Activated CD8-positive, alpha-beta memory T cell treated with anti-CD3 and anti-CD28 coated beads for 24 hours (primary cell): ENCODE measurements around the gene EVC2.
"Not testable (repeated sequence)": the region's sequence is repeated elsewhere in the genome, so short reads cannot be mapped to it uniquely, and the experiment has no call there.

Experiments used
- DNase-seq: peaks from one replicate; pipeline ENCODE4 v3.0.0-alpha.2; 2020

EVC2 gene

DNA sequence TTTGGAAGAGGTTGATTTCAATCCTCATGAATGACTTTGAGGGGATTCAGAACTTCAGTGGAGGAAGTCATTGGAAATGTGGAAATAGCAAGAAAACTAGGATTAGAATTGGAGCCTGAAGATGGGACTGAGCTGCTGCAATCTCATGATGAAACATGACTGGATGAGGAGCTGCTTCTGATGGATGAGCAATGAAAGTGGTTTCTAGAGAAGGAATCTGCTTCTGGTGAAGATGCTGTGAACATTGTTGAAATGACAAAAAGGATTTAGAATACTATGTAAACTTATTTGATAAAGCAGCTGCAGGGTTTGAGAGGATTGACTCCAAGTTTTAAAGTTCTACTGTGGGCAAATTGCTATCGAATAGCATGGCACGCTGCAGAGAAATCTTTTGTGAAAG is 29.7 kb upstream of the EVC2 start:
- no peak for DNase-seq

DNA sequence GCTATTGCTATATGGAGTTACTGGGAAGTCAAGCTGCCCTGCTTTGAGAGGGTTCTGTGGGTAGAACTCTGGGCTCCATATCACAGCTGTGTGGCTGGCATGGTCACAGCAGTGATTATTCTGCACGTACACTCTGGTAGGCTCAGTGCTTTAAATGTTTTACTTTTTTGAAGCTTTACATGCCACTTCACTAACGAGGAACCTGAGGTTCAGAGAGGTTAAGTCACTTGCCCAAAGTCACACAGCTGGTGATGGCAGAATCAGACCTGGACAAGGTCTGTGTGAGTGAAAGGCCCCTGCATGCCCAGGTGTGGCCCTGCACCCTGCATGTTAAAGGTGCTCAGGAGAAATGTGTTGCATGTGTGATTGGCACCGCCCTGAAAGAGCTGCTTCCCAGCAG is 27.1 kb upstream of the EVC2 start:
- no peak for DNase-seq

- DNase-seq: no peak
Measured at GRCh38 chr4:5734853-5735252, 26.5 kb upstream of the EVC2 start.

GRCh38 chr4:5732158-5732557 is 23.8 kb upstream of the EVC2 start:
- no peak for DNase-seq

GRCh38 chr4:5730993-5731990 is 22.9 kb upstream of the EVC2 start:
- no peak for DNase-seq

DNA sequence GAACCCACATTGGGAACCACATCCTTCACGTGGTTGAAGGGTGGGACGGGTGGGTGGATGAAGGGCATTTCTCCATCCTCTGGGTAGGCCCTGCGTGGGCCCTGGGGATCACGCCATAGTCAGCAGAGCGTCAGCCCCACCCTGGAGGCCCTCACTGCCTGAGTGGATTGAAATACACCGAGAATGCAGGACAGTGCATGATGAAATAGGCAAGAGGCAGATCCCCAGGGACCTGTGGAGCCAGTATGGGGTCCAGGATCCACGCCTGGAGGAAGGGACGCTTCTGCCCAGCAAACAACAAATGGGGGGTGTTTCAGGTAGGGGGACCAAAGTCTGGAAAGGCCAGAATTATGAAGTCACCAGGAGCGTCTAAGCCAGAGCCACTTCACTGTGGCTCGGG is 22.1 kb upstream of the EVC2 start:
- no peak for DNase-seq

- DNase-seq: not testable (repeated sequence)
Measured at GRCh38 chr4:5728412-5728811, 20.1 kb upstream of the EVC2 start.

DNA sequence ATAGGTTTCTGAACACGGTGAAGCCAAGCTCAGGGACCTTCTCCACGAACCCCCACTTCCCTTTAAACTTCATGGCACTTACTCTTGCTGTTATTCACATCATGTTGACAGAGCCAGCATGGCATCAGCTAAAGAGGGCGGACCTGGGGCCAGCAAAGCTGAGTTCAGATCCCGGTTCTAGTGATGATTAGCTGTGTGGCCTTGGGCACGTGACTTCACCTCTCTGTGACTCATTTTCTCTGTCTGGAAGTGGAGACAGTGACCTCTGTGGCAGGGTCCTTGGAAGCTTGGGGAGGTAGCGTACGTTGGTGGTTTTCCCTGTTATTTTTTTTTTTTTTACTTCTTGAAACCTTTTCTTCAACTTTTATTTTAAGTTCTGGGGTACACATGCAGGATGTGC is 16.0 kb upstream of the EVC2 start:
- DNase-seq: no peak

DNA sequence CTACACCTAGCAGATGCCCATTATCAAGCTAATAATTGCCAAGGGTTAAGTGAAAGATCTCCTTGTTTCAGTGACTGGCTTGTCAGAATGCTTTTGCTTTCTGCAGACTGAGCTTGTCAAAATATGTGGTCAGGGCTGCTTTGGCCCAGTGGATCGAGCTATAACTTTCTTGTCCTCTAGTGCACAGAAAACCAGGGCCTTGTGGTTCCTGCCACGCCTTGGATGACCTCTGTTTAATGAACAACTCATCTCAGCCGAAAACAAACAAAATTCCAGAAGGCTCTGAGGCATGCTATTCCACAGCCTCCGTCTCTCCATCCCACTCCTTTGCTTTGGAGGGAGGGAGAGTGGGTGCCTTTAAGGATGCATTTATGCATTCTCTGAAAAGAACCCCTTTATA is 14.0 kb upstream of the EVC2 start:
- no peak for DNase-seq

DNA sequence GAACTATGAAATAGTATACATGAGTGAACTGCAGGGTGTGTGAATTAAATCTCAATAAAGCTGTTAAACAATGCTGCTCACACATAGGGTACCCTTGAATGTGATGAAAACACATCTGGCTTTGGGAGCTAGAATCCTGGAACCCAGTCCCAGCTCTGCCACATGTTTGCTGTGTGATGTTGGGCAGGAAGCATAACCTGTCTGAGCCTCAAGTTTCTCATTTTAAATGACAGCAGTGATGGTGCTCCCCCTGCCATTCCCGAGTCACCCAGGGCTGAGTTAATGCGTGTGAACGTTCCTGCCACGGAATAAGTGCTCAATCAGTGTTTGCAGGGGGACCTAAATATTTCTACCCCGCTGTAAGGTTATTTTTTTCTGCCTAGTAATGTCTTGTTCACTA is 13.6 kb upstream of the EVC2 start:
- no peak for DNase-seq

- DNase-seq: no peak
Measured at GRCh38 chr4:5720980-5721379, 12.6 kb upstream of the EVC2 start.

- no peak for DNase-seq
Measured at GRCh38 chr4:5720157-5720850, 11.9 kb upstream of the EVC2 start.

GRCh38 chr4:5719350-5720055 is 11.1 kb upstream of the EVC2 start:
- DNase-seq: no peak

DNA sequence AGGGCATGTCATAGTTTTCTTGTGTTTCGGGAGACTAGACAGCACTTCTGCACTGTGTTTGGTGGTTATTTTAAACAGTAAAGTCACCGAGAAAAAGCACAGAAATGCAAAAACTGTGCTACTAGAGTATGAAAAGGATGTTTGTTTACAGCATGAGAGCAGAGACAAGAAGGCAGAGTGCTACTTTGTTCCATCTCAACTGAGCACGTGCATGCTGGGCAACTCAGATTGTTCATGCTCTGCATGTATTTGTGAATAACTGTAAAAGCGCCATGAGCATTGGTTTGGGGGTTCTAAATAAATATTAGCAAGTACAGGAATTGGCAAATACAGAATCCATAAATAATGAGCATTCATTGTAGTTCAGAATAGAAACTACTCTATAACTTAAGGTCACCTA is 10.1 kb upstream of the EVC2 start:
- DNase-seq: no peak

- no peak for DNase-seq
Measured at GRCh38 chr4:5717449-5718158, 9.2 kb upstream of the EVC2 start.

GRCh38 chr4:5716391-5716790 is 8.0 kb upstream of the EVC2 start:
- DNase-seq: no peak

- DNase-seq: no peak
Measured at GRCh38 chr4:5715357-5715756, 7.0 kb upstream of the EVC2 start.

DNA sequence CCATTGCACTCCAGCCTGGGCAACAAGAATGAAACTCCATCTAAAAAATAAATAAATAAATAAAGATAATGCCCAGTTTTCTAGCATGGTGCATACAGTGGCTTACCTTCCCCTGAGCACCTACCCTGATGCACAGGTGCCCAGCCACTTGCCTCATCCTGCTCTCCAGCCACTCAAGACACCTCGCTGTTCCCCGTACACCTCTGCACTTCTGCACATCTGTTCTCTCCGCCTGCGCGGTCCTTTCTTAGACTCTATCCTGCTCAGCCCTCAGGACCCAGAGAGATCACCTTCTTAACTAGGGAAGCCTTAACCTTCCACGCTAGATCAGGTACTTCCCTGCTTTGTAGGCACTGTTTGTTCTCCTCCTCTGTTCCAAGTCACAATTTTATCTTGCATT is 5.5 kb upstream of the EVC2 start:
- no peak for DNase-seq

DNA sequence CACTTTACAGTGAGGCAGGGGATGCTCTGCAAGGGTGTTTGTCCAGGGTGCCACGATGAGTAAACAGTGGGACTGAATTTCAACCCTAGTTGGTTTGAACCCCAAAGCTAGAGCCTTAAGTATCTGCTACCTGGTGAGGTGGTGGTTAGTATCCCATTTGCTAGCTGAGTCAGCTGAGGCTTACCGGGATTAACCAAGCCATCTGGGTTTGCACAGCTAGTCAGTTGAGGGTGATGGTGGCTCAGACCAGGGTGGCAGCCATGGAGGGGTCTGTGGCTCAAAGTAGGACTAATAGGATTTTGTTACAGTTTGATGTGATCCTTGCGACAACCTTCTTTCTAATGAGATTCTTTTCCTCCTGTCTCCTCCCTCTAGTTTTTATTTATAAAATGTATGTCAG is 4.6 kb upstream of the EVC2 start:
- DNase-seq: no peak

GRCh38 chr4:5712517-5712916 is 4.2 kb upstream of the EVC2 start:
- DNase-seq: no peak

DNA sequence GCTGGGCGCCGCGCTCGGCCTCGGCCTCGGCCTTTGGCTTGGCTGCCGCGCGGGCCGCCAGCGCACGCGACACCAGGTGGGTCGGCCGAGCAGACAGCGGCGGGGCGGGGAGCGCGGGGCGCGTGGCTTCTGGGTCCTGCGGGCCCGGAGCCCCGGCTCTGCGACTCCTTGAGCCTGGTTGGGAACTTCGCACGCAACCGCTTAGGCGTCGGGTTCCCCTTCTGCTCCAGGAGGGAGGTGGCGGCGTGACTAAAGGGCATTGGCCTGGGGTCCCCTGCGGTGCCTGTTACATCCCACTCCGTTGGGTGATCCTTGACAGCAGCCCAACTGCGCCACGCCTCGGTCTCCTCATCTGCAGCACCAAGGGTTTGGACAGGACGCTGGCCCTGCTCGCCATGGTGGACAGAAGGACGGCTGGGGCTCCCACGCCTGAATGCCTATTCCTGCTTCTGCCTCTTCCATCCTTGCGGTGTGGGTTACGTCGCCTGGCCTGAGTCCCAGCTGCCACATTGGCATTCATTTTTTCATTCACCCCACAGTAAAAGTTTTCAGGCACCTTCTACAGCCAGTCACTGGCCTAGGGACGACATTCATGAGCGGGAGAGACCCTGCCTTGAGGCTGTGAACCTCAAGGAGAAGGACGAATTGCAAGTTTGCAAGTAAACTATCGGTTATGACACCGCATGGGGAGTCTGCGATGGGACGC is 3.3 kb upstream of the EVC2 start:
- DNase-seq: no peak

DNA sequence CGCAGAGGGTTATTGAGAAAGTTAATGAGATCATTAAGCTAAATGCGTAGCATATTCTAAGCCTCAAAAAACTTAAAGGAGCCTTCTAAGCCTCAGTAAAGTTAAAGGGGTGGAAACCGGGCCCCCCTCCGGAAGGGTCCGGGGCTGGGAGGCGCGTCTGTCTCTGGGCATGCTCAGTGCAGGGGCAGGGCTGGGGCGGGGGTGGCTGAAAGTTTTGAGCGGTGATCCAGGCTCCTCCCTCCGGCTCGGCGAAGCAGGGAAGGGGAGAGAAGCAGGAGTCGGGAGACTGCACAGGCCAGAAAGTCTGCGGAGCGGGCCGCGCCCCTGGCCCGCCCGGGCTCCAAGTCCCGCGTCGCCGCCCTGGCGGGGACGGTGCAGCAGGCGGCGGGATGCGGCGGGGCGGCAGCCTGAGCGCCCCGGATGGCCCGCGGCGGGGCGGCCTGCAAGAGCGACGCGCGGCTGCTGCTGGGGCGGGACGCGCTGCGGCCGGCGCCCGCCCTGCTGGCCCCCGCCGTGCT is 2.7 kb upstream of the EVC2 start, which contains the start of gene EVC:
Gene EVC, plus strand, starts transcription at position 241 of the 518 bp plus-strand sequence. Its CDS starts 180 bp downstream, at position 421.
- no peak for DNase-seq
